Adrenal gland (tissue), 5 donors: ENCODE results near the gene STXBP2.

Experiments used
- CTCF ChIP-seq, 6 experiments: fragments of 450-650 bp in 4 of 6; fragments of 200-600 bp in 2 of 6; sonication (generic) in 1 of 6; IDR thresholded peaks; 1 replicate in 5 of 6; 2 replicates in 1 of 6; pipeline versions ENCODE4 v1.5.1 to v1.8.0; 2016 to 2021; ENCODE audit warnings: antibody characterized with exemption in 6 of 6, mild to moderate bottlenecking in 2 of 6, moderate library complexity in 1 of 6
- POLR2A ChIP-seq, 2 donors: fragments of 450-650 bp; IDR thresholded peaks; one replicate each; pipeline ENCODE4 v1.6.1; 2017; ENCODE audit warnings: antibody characterized with exemption in 2 of 2, mild to moderate bottlenecking in 2 of 2, moderate library complexity in 1 of 2
- donor health status: DM: no; HTN: no; CAD: no.

- no peak for TF ChIP-seq CTCF (IDR thresholded peaks at IDR 0.05)
- no peak for TF ChIP-seq POLR2A (IDR thresholded peaks at IDR 0.05)
Observed at GRCh38 chr19:7631577-7631976, 5.3 kb upstream of the STXBP2 start.
